ENCODE data around the gene STOML2.

Gene STOML2

DNA sequence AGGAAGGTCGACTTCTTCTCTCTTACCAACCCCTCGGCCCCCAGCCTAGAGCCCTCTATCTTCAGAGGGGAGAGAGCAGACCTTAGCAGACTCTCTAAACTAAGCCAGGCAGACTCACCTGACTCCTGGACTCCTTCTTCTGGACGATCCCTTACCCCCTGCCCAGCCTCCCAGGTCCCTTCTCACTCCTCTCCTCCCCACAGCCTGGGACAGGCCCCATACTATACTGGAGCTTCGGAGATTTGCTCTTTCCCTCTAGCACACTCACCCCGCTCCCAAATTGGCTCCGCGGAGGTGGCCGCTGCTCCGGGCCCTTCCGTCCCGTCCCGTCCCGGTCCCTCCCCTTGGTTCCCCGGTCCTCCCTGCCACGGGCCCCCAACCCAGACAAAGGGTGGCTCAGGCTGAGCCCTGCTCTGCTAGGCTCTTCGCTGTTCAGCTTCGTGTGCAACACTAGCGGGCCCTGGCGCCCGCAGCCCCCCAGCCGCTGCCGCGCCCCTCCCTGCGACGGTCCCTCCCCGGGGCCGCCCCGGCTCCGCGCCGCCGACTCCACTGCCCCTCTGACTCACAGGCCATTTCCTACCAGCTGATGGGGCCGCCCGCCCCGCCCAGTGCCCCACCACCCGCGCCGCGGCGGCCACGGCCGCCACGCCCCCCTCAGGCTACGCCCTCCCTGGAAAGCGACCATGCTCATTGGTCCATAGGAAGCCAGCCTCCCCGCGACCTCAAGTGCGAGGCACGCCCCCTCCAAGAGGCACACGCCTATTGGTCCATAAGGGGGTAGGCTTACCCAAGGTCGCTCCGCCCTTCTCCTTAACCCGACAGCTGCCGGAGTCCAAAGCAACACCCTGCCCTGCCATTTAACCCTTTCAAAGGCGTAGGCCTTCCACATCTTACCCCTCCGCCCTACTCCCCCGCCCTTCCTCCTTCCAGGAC is 8.3 kb upstream of the STOML2 start:
- TF ChIP-seq, protein P1, sequence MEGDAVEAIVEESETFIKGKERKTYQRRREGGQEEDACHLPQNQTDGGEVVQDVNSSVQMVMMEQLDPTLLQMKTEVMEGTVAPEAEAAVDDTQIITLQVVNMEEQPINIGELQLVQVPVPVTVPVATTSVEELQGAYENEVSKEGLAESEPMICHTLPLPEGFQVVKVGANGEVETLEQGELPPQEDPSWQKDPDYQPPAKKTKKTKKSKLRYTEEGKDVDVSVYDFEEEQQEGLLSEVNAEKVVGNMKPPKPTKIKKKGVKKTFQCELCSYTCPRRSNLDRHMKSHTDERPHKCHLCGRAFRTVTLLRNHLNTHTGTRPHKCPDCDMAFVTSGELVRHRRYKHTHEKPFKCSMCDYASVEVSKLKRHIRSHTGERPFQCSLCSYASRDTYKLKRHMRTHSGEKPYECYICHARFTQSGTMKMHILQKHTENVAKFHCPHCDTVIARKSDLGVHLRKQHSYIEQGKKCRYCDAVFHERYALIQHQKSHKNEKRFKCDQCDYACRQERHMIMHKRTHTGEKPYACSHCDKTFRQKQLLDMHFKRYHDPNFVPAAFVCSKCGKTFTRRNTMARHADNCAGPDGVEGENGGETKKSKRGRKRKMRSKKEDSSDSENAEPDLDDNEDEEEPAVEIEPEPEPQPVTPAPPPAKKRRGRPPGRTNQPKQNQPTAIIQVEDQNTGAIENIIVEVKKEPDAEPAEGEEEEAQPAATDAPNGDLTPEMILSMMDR (IDR thresholded peaks at IDR 0.05; ENCODE audit: insufficient read depth, missing control alignments) = no peak
- FAIRE-seq (no peak), DNase-seq (ENCODE audit: insufficient read length, low spot score) (peak; percentile 98)

DNA sequence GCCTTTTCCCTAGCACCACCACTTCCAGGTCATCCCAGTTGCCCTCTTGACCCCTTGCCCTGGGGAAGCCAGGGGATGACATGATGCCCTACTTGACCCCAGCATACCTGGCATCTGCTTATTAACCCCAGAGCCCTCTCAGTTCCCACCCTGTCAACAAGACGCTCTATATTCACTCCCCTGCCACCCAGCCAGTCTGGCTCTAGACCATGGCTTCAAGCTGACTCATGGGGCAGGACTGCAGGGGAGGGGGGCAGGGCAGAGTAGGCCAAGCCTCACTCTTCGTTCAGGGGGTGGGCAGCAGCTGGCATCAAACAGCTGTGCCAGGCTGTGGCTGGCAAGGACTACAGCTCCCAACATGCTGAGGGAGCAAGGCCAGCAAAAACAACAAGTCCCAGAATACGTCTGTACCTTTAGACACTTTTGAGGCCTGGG is 7.4 kb upstream of the STOML2 start:
- TF ChIP-seq, protein P1 (IDR thresholded peaks at IDR 0.05; ENCODE audit: insufficient read depth, missing control alignments) = no peak
- DNase-seq (ENCODE audit: insufficient read length, low spot score) (no peak), FAIRE-seq (no peak)

DNA sequence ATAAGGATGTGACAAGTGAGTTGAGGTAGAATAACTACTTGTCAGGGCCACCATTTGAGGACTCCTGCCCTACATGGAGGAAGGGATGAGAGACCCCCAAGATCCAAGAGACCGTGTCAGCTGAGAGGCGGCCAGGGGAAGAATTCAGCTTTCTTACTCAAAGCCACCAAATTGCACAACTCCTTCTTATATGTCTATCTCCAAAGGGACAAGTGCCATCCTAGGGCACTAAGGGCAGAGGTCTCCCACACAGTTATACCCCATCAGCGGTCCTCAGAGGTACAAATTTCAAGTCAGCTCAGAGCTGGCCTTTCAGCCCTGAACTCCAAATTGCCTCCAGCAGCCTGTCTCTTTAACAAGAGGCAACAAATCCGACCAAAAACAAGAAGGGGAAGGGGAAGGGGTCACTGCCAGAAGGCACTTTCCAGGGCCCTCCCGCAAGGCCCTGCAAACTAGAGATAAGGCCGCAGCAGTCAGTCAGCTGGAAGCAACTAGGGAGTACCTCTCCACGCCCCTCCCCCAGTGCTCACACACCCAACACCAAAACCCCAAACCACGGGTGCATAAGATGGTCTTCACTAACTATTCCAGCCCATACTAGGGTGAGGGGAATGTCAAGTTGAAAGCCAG is 6.1 kb upstream of the STOML2 start:
- TF ChIP-seq, protein P1 (IDR thresholded peaks at IDR 0.05; ENCODE audit: insufficient read depth, missing control alignments) = no peak
- no peak for DNase-seq (ENCODE audit: insufficient read length, low spot score)
- no peak for FAIRE-seq

DNA sequence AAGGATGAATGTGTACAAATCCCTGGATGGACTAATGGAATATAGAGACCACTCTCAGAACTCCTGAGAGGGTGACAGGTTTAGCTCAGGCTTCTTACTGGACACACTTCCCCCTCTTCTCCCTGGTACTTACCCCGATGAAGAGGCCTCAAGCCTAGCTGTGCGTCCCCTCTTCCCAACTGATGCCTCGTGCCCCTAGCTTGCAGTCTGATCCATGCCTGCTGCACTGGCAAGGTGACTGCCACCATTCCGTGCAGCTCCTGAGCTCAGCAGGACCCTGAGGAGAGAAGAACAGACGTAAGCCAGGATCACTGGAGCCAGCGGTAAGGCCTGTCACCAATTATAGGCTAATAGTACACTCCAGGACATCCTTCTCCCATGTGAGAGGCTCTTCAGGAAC is 5.5 kb upstream of the STOML2 start:
- FAIRE-seq (no peak), DNase-seq (ENCODE audit: insufficient read length, low spot score) (no peak)
- TF ChIP-seq, protein P1 (IDR thresholded peaks at IDR 0.05; ENCODE audit: insufficient read depth, missing control alignments) = no peak

DNA sequence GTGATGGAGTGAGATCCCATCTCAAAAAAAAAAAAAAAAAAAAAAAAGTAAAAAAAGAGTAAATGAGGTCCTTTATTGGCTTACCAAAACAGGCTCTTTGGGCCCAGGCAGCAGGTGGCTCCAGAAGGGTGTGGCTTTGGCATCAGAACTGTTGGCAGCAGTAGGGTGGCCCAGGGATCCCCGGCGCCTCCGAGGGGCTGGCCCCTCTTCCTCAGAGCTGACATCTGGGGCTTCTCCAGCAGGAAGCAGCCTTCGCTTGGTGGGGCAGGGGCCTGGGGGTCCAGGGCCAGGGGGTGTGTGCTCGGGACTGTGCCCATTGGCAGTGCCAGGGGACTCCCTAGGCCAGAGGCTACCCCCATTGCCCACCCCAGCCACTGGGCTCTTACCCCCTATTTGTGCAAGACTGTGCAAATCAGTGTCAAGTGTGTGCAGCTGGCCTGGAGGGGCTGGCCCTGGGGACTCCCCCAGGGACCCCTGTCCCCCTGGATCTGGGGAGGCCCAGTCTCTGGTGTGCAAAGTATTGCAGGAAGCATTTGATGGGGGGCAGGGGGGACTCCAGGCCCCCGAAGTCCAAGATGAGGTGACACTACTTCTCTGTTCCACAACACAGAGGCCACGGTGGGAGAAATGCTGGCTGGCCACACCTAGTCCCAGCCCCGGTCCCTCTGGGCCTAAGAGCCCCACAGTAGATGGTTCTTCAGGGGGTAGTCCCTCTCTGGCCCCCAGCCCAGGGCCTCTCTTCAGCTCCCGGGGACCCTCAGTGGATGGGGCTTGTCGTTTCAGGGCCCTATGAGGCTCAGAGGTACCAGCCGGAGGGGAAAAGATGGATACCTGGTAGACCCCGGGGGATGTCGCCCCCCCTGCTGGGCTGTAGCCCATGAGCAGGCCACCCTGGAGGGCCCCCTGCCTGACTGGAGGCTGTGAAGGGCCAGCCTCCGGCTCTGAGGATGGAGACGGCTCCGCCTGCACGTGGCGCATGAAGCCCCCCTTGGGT is 4.7 kb upstream of the STOML2 start:
- DNase-seq (ENCODE audit: insufficient read length, low spot score) (no peak), FAIRE-seq (no peak)
- TF ChIP-seq, protein P1 (IDR thresholded peaks at IDR 0.05; ENCODE audit: insufficient read depth, missing control alignments) = no peak

DNA sequence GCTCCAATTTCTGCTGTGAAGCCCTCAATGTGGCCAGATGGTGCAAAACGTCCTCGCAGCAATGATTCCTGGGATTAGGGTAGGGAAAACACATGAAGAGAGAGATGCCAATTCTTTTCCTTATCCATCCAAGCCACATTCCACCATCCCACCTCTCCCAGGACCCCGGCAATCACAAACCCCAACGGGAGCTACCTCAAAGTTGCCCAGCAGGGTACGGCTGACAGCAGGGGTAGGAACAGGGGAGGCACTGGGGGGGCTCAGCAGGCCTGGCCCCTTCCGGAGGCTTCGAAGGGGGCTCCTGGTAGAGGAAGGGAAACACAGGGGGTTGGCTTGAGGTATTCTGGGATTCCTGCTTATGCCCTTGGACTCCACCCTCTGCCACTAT is 3.4 kb upstream of the STOML2 start:
- FAIRE-seq = no peak
- no peak for DNase-seq (ENCODE audit: insufficient read length, low spot score)
- TF ChIP-seq, protein P1 (IDR thresholded peaks at IDR 0.05; ENCODE audit: insufficient read depth, missing control alignments) = no peak
